Gastroesophageal sphincter (tissue), 3 donors: Measurements from ENCODE around the gene PSAP.

Experiments used
- POLR2A ChIP-seq, 2 donors: fragments of 450-650 bp; IDR thresholded peaks; one replicate each; pipeline ENCODE4 v1.6.1; 2017; ENCODE audit warnings: antibody characterized with exemption in 2 of 2, mild to moderate bottlenecking in 2 of 2, moderate library complexity in 1 of 2
- POLR2AphosphoS5 ChIP-seq: sonication (generic); formaldehyde crosslinking; IDR thresholded peaks from one replicate; pipeline ENCODE4 v1.6.1; 2017; ENCODE audit warnings: antibody characterized with exemption
- TF ChIP-seq, protein P1 (sequence below), 4 experiments: fragments of 200-600 bp in 2 of 4; fragments of 450-650 bp in 2 of 4; sonication (generic) in 1 of 4; IDR thresholded peaks; one replicate each; pipeline ENCODE4 v1.5.1; 2017 to 2019; ENCODE audit warnings: antibody characterized with exemption in 4 of 4, mild to moderate bottlenecking in 2 of 4, moderate library complexity in 2 of 4

DNA sequence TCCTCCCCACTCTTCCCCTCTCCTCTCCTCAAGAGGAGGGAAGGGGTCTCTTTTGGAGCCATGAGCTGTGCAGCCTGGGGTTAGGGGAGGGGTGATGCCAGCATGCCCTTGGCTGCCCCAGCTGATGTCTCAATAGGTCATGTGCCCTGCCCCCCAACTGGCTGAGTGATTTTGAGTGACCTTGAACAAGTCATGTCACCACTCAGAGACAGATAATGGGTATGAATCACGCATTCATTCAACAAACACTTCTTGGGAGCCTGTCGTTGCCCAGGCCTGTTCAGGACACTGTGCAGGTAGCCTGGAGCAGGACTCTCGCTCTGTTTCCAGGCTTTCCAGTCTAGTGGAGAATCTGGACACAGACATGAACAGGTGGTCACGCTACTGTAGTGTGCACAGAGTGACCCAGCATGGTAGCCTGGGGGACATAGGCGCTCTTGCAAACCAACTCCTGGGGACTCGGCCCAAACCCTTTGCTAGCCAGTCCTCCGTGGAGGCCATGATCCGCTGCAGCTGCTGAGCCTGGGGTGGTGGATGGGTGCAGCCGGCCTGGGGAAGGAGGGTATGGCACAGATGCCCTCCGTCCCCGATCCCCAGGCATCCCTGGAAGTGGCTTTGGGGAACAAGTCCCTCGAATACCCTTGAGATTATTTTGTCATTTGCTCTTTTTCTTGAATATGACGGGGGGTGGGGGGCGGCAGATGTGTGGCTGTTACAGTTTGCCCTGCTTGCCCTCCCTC, 49.6 kb upstream of the PSAP start:
- TF ChIP-seq, protein P1, sequence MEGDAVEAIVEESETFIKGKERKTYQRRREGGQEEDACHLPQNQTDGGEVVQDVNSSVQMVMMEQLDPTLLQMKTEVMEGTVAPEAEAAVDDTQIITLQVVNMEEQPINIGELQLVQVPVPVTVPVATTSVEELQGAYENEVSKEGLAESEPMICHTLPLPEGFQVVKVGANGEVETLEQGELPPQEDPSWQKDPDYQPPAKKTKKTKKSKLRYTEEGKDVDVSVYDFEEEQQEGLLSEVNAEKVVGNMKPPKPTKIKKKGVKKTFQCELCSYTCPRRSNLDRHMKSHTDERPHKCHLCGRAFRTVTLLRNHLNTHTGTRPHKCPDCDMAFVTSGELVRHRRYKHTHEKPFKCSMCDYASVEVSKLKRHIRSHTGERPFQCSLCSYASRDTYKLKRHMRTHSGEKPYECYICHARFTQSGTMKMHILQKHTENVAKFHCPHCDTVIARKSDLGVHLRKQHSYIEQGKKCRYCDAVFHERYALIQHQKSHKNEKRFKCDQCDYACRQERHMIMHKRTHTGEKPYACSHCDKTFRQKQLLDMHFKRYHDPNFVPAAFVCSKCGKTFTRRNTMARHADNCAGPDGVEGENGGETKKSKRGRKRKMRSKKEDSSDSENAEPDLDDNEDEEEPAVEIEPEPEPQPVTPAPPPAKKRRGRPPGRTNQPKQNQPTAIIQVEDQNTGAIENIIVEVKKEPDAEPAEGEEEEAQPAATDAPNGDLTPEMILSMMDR (IDR thresholded peaks at IDR 0.05) = no peak
- TF ChIP-seq POLR2AphosphoS5 (no peak), POLR2A (IDR thresholded peaks at IDR 0.05) (no peak)
